Right ventricle myocardium inferior (tissue), 1 donor: ENCODE data around the gene CEP135. TPM values are rescaled to one million over a fixed set of nuclear protein-coding genes. Genes with fewer than 3 reads are reported as not detected.
A peak's percentile ranks its signal among the peaks of the same experiment; 100 is the strongest.
"Not testable (repeated sequence)": the region's sequence is repeated elsewhere in the genome, so short reads cannot be mapped to it uniquely, and the experiment has no call there.

Source experiments
- ATAC-seq: fragments of 200-7000 bp; cut with Tn5 transposase; one replicate; pipeline ENCODE4 v1.9.1; 2020; ENCODE audit warnings: mild to moderate bottlenecking, moderate library complexity
- DNase-seq: peaks from one replicate; pipeline ENCODE4 v3.0.0; 2021; ENCODE audit errors: missing footprints
- intact Hi-C: fragments of 100-400 bp; cut with DNase I; formaldehyde crosslinking; loops from one replicate; pipeline ENCODE4 v1.11.0; 2022
- long read RNA-seq: library from polyadenylated mRNA; unstranded; transcript quantifications from one replicate; pipeline ENCODE4 v2.0.0, GENCODE V29; 2021
- total RNA-seq: library from RNA; stranded (reverse); fragmentation: NEBNext Ultra II Directional; extraction: Animal tissue kit (Norgen Biotek cat#: 25700); gene quantifications from one replicate; pipeline ENCODE4 v1.2.1, GENCODE V29; 2021
- donor health status: DM: no; HTN: yes; CAD: no; lungs with severe emphysema.

The CEP135 gene
- 2.4 TPM for total RNA-seq
- long read RNA-seq: 0 reads

DNA sequence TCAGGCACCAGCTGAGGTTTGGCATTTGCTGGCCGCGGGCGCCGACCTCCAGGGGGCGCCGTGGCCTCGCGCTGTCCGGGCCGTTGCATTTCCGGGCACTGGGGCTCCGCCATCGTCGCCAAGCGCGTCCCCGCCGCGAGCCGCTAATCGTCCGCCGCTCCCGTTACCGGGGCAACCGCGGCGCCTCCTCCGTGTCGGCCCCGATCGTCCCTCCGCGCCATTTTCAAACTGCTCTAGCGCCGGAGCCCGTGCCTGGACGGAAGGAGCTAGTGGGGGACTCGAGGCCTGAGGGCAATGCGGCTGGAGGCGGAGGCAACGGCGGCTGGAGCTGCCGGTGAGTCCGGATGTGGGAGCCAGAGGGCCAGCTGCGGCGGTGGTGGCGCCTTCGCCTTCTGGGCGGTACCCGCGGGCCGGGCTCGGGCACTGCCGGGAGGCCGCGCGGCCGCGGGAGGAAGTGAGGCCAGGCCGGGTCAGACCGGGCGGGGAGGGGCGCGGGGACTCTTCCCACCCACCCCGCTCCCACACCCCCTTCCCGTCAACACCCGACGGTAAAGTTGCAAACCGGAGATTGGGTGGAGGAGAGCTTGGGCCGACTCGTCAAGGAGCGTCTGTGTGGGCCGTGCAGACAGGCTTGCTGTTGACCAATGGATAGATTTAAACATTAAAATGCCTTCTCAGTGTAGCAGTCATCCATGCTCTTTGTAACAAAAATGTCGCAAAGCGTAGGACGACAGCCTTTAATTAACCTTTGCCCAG lies at the start of gene CEP135:
Gene CEP135, plus strand, starts transcription at position 220 of the 756 bp plus-strand sequence. CDS start 3,186 bp downstream, outside the sequence.
- DNase-seq: peak; percentile 96
- intact Hi-C loops: loop anchor here (5.0 kb wide), 3 partner anchors 97 to 888 kb away; partner anchors contain the start of gene EXOC1

DNA sequence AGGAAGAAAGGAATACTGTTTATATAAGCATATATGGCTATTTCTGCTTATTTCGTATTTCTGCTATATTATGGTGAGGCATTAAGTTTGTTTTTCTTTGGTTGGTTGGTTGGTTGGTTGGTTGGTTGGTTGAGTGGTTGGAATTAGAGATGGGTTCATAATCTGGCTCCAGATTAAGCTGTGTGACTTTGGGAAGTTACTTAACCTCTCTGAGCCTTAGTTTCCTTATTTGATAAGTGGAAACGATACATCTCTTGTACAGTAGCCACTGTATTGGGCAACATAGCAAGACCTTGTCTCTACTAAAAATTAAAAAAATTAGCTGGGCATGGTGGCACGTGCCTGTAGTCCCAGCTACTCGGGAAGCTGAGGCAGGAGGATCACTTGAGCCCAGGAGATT lies 46.1 kb upstream of the CEP135 start:
- intact Hi-C loops: no loop called here
- DNase-seq (no peak), ATAC-seq (no peak)

More for the DNA sequence above, at the start of gene CEP135:
- ATAC-seq: peak; percentile 98

DNA sequence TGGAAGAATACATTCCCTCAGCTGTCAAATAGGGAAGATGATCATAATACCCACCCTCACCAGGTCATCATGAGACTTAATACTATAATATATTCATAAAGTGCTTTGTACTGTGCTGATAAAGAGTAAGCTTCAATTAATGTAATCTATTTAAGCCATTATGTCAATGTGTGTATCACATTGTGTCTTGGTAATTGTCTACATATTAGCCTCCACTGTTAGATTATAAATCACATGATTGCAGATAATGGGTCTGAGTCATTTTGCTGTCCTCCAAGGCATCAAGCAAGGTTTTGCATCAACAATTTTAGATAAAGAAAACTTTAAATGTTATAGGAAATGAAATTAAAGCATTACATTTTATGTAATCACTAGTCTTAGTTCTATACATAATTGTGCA lies 45.2 kb upstream of the CEP135 start:
- ATAC-seq: no peak
- intact Hi-C loops: no loop called here
- DNase-seq: no peak

GRCh38 chr4:55904576-55904975 lies 44.2 kb upstream of the CEP135 start:
- ATAC-seq: no peak
- no peak for DNase-seq
- intact Hi-C loops: no loop called here

DNA sequence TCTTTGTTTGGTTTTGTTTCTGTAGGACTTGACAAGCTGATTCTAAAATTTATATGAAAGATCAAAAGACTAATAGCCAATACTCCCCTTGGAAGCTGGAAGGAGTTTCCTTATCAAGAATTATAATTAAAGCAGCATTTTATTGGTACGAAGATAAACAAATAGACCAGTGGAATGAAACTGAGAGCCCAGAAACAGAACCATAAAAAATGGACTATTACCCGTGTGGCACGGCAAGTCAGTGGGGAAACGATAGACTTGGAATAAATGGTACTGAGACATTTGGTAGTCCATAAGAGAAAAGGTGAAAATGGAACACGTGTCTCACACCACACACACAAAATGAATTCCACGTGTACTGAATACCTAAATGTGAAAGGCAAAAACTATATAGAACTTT lies 42.4 kb upstream of the CEP135 start:
- DNase-seq (no peak), ATAC-seq (no peak)
- intact Hi-C loops: no loop called here

DNA sequence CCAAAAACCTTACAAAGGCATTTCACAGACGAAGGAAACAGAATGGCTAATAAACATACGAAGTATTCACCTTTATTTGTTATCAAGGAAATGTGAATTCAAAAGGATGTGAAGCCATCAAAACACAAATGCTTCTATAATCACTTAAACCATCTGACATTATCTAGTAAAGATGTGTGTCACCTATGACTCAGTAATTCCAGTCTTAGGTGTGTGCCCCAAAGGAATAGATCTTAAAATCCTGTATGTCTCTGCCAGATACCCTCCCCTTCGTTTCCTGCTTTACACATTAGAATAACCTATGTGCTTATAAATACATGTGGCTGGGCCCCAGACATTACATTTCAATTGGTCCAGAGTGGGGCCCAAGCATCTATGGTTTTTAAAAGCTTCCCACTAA lies 41.8 kb upstream of the CEP135 start:
- intact Hi-C loops: no loop called here
- ATAC-seq (no peak), DNase-seq (no peak)

- ATAC-seq (no peak), DNase-seq (no peak)
- intact Hi-C loops: no loop called here
Observed at GRCh38 chr4:55907469-55907868, 41.3 kb upstream of the CEP135 start.

DNA sequence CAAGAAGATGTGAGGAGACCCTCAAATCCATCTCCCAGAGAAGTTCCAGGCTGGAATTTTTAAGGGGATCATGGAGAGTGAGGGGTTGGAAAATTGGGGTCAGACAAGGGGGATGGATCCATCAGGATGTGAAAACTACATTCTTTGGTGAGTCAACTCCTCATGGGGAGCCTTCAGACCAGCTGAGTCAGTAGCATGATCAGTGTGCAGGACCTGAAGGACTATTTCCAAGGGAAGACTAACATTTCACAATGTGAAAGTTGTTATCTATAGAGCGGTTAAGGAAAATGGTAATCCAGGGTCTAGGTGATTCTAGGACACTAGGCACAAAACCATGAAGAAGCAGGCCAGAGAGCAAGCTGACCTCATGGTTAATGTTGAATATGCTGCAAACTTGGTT lies 38.6 kb upstream of the CEP135 start:
- intact Hi-C loops: no loop called here
- DNase-seq (no peak), ATAC-seq (no peak)

- intact Hi-C loops: no loop called here
- no peak for ATAC-seq
- no peak for DNase-seq
Observed at GRCh38 chr4:55912249-55912648, 36.5 kb upstream of the CEP135 start.

- intact Hi-C loops: no loop called here
- no peak for ATAC-seq
- DNase-seq: no peak
Observed at GRCh38 chr4:55920571-55920970, 28.2 kb upstream of the CEP135 start.

- intact Hi-C loops: no loop called here
- no peak for DNase-seq
- ATAC-seq: no peak
Observed at GRCh38 chr4:55921093-55921492, 27.7 kb upstream of the CEP135 start.

DNA sequence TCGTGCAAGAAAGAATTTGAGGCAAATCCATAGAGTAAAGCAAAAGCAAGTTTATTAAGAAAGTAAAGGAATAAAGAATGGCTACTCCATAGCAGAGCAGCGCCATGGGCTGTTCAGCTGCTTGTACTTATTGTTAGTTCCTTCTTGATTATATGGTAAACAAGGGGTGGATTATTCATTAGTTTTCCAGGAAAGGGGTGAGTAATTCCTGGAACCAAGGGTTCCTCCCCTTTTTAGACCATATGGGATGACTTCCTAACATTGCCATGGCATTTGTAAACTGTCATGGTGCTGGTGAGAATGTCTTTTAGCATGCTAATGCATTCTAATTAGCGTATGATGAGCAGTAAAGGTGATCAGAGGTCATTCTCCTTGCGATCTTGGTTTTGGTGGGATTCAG lies 23.5 kb upstream of the CEP135 start:
- no peak for ATAC-seq
- intact Hi-C loops: no loop called here
- DNase-seq: no peak

- no peak for DNase-seq
- intact Hi-C loops: no loop called here
- no peak for ATAC-seq
Observed at GRCh38 chr4:55926610-55927009, 22.1 kb upstream of the CEP135 start.

DNA sequence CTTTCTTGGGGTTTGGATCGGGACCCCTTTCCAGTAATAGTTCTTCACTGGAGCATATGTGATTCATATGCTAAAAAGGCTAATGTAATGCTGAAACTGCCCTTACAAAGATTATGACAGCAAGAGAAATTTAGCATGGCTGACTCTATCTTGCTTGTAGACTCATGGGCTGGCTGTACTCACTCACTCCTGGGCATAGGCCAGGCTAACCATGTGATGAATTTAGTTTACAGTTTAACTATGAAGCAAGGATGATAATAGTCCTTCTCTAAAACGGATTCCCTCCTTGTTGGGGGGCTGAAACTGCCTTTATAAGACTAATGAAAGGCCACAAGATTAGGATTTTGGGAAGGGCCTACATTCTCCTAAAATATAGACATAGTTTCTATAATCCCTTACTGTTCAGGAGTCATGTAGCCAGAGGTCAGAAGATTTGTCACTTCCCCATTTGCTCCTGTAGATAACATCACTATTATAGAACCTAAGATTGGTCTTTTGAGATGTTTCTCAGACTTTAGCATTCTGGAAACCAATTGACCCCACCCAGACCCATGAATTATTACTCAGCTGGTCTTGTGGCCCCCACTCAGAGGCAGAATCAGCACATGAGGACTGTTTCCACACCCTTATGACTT lies 20.8 kb upstream of the CEP135 start:
- intact Hi-C loops: no loop called here
- no peak for ATAC-seq

DNA sequence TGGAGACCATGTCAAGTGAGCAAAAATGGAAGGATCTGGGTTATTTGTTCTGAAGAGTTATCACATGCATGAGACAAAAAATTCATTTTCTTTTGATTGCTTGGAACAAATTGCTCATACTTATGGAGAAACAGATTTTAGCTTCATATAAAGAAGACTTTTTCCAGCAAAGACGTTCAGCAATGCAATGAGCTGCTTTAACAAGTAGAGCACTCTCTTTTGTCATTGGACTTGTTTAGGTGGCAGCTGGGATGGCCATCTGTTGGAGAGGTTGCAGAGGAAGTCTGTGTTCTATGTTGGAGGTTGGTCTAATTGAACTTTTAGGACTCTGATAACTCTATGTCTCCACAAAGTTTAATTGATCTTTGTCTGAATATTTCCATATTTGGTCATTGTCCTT lies 19.9 kb upstream of the CEP135 start:
- intact Hi-C loops: no loop called here
- ATAC-seq (no peak), DNase-seq (no peak)

More for the DNA sequence above, 20.8 kb upstream of the CEP135 start:
- no peak for DNase-seq

DNA sequence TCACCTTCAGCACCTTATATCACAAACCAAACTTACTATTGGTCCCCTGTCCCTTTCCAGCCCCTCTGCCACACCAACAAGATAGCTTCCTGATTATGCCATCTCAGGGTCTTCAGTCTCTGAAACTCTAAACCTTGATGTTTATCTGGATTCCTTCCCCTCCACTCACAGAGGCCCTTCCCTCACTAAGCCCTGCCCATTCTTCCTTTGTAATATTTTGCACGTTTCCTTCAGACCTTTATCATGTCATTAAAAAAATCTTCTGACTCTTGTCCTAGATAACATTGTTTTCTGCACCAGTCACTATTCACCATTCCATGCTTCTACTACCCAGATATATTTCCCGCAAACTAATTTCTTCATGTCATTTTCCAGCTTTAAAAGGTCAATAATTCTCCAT lies 17.7 kb upstream of the CEP135 start:
- ATAC-seq (no peak), DNase-seq (no peak)
- intact Hi-C loops: no loop called here

- DNase-seq: no peak
- intact Hi-C loops: no loop called here
- ATAC-seq: no peak
Observed at GRCh38 chr4:55931833-55932232, 16.9 kb upstream of the CEP135 start.

DNA sequence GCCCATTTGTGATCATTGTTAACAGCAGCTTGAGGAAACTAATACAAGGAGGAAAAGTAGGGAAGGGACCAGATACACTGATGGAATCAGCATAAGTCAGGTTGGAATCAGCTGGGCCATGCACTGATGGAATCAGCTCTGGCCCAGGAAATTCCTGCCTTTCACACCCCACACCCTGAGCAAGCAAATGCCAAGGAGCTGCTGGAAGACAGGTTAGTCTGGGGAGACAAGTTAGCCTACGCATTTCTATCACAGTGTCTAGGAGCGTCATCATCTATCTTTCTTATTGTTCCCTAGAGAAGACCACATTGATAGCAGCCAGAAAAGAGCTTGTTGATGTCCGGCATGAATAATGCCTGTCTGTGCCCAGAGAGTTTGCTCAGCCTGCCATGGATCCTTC lies 16.2 kb upstream of the CEP135 start:
- intact Hi-C loops: no loop called here
- ATAC-seq (no peak), DNase-seq (no peak)

DNA sequence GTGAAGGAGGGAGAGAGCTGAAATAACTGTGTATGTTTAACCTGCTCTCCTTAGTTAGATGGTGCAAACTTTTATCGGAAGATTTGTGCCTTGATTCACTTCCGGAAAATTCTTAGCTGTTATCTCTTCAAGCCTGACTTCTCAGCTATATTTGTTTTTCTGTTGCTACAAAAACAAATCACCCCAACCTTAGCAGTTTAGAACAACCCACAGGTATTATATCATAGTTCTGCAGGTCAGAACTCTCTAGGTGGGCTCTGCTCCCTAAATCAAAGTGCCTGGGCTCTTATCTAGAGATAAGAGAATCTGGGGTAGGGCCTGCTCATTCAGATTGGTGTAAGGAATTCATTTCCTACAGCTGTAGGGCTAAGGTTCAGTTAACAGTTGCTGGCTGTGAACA lies 15.1 kb upstream of the CEP135 start:
- ATAC-seq (no peak), DNase-seq (no peak)
- intact Hi-C loops: no loop called here

DNA sequence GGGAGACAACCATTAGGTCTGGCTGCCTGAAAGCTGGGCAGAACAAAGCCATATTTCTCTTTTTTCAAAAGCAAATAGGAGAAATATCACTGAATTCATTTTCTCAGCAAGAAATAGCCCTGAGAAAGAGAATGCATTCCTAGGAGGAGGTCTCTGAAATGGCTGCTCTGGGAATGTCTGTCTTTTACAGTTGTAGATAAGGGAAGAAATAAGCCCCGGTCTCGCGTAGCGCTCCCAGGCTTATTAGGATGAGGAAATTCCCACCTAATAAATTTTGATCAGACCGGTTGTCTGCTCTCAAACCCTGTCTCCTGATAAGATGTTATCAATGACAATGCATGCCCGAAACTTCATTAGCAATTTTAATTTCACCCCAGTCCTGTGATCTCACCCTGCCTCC lies 12.8 kb upstream of the CEP135 start:
- ATAC-seq, DNase-seq: not testable (repeated sequence)

DNA sequence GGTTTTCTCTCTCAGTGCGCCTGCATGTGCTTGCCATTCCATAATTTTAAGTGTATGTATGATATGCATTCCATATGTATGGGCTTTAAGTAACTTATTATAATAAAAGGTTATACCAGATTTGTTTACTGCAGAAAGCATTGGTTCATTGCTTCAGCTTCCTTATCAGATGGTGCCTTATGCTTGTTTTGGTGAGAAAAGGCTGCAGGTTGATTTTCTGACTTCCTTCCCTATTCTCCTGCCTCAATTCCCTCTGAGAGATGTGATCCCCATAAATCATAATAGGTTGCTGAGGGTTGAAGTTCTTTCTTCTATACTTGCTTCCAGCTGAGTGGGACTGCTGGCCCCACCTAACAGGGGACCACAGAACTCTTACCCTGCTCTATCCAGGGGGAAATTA lies 10.3 kb upstream of the CEP135 start:
- no peak for DNase-seq
- intact Hi-C loops: no loop called here
- no peak for ATAC-seq

More for the DNA sequence above, 12.8 kb upstream of the CEP135 start:
- intact Hi-C loops: not testable (repeated sequence)
